ENCODE measurements around the gene TIMM9.

Gene TIMM9

DNA sequence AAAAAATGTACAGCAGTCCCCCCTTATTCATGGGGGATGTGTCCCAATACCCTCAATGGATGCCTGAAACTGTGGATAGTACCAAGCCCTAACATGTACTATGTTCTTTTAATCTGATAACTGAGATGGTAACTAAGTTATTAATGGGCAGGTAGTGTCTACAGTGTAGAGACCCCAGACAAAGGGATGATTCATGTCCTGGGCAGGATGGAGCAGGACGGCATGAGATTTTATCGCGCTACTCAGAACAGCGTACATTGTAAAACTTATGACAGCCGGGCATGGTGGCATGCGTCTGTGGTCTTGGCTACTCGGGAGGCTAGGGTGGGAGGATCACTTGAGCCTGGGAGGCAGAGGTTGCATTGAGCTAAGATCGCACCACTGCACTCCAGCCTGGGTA, 37.3 kb upstream of the TIMM9 start:
- ChIA-PET CTCF (no interaction called here), POLR2A (no interaction called here)
- no peak overlapping the region for H3K4me3 ChIP-seq (ENCODE audit: low read depth, low read length)
- no peak for DNase-seq (ENCODE audit: low read depth, low spot score)
- TF ChIP-seq, protein P1, sequence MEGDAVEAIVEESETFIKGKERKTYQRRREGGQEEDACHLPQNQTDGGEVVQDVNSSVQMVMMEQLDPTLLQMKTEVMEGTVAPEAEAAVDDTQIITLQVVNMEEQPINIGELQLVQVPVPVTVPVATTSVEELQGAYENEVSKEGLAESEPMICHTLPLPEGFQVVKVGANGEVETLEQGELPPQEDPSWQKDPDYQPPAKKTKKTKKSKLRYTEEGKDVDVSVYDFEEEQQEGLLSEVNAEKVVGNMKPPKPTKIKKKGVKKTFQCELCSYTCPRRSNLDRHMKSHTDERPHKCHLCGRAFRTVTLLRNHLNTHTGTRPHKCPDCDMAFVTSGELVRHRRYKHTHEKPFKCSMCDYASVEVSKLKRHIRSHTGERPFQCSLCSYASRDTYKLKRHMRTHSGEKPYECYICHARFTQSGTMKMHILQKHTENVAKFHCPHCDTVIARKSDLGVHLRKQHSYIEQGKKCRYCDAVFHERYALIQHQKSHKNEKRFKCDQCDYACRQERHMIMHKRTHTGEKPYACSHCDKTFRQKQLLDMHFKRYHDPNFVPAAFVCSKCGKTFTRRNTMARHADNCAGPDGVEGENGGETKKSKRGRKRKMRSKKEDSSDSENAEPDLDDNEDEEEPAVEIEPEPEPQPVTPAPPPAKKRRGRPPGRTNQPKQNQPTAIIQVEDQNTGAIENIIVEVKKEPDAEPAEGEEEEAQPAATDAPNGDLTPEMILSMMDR (IDR thresholded peaks at IDR 0.05; ENCODE audit: insufficient read depth, low read length, missing control alignments), result no peak

DNA sequence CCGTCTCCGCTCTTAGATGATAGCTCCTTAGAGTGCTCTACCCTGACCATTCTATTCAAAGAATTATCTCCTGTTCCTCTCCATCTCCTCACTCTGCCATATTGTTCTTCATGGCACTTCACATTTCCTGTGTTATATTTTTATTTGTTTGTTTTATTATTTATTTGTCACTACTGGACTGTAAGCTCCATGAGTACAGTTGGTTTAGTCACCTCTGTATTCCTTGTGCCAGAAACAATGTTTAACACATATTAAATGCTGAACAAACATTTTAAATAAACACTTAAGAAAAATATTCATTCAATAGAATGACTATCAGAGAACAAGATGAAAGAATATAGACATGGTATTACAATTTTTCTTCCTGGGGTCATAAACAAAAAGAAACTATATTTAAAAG, 35.8 kb upstream of the TIMM9 start:
- POLR2A ChIA-PET, result no interaction called here
- H3K4me3 ChIP-seq (ENCODE audit: low read depth, low read length), result no peak overlapping the region
- DNase-seq (ENCODE audit: low read depth, low spot score), result no peak
- CTCF ChIA-PET, result interaction anchor here (1.4 to 1.7 kb wide), 2 partner anchors 9 to 67 kb away, joined by 3 to 4 read pairs; partner anchors contain the start of gene TOMM20L
- TF ChIP-seq, protein P1 (IDR thresholded peaks at IDR 0.05; ENCODE audit: insufficient read depth, low read length, missing control alignments), result no peak

GRCh38 chr14:58460772-58461171, 33.4 kb upstream of the TIMM9 start:
- POLR2A ChIA-PET, result no interaction called here
- TF ChIP-seq, protein P1 (IDR thresholded peaks at IDR 0.05; ENCODE audit: insufficient read depth, low read length, missing control alignments), result no peak
- CTCF ChIA-PET, result no interaction called here
- DNase-seq (ENCODE audit: low read depth, low spot score), result no peak
- H3K4me3 ChIP-seq (ENCODE audit: low read depth, low read length), result no peak overlapping the region

GRCh38 chr14:58455593-58456265, 28.4 kb upstream of the TIMM9 start:
- H3K4me3 ChIP-seq (ENCODE audit: low read depth, low read length), result no peak overlapping the region
- POLR2A ChIA-PET, result no interaction called here
- CTCF ChIA-PET, result interaction anchor here (1.2 kb wide), 1 partner anchor 59 kb away, joined by 3 read pairs; no protein-coding TSS in a partner anchor
- TF ChIP-seq, protein P1 (IDR thresholded peaks at IDR 0.05; ENCODE audit: insufficient read depth, low read length, missing control alignments), result no peak
- DNase-seq (ENCODE audit: low read depth, low spot score), result no peak

- TF ChIP-seq, protein P1 (IDR thresholded peaks at IDR 0.05; ENCODE audit: insufficient read depth, low read length, missing control alignments), result no peak
- H3K4me3 ChIP-seq (ENCODE audit: low read depth, low read length), result no peak overlapping the region
- CTCF ChIA-PET, result interaction anchor here (1.6 kb wide), 1 partner anchor 14 kb away, joined by 3 read pairs; no protein-coding TSS in a partner anchor
- DNase-seq (ENCODE audit: low read depth, low spot score), result no peak
- POLR2A ChIA-PET, result no interaction called here
Observed at GRCh38 chr14:58444627-58445026, 17.3 kb upstream of the TIMM9 start.

DNA sequence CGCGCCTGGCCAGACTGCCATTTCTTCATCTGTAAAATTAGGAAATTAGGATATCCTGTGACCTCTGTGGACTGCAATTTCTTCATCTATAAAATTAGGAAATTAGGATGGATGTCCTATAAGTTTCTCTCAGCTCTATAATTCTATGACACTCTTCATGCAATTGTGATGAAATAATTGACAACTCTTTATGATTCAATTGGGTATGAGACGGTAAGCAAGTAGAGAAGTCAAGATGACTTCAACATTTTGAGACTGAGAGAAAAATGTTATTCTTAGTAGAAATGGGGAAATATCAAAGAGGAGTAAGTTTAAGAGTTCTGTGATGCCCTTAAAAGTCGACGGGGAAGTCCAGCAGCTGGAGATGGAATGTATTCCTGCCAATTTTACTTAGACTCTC, 12.1 kb upstream of the TIMM9 start:
- POLR2A ChIA-PET, result no interaction called here
- CTCF ChIA-PET, result no interaction called here
- H3K4me3 ChIP-seq (ENCODE audit: low read depth, low read length), result no peak overlapping the region
- TF ChIP-seq, protein P1 (IDR thresholded peaks at IDR 0.05; ENCODE audit: insufficient read depth, low read length, missing control alignments), result no peak
- DNase-seq (ENCODE audit: low read depth, low spot score), result no peak

Measured in AG04449 (cell line).